ENCODE data around the gene MYLK2. TPM values are rescaled to one million over a fixed set of nuclear protein-coding genes. Genes with fewer than 3 reads are reported as not detected.

MYLK2 gene
- total RNA-seq, 1 donor = not detected

DNA sequence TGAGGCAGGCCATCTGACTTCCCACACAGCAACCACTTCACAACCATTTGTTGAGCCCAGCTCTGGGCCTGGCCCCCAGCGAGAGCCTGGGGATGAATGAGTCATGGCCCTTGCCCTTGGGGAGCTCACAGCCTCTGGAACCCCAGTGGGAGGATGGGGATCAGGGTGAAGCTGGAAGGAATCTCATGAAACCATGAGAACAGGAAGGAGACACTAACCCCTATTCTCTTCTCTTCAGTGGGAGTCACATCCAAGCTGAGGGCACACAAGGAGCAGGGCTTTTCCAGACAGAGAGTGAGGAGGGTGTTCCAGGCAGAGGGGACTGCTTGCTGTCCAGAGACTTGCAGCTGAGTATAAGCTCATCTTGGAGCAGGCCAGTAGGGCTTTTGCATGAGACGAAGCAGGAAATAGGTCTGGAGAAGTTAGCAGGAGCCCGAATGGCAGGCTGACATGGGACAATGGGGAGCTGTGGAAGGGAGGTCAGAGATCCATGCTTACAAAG is 18.8 kb downstream of the MYLK2 start:
- Histone ChIP-seq H3K27me3 (ENCODE audit: insufficient read depth, low read length) (no peaks in the 10 kb centered on the region), H3K4me1 (ENCODE audit: insufficient read depth, low read length) (peaks cover 36% of the 10 kb centered on the region), H3K4me3 (ENCODE audit: low read length) (no peak overlapping the region), H3K9me3 (ENCODE audit: low read depth, low read length) (no peaks in the 10 kb centered on the region)

DNA sequence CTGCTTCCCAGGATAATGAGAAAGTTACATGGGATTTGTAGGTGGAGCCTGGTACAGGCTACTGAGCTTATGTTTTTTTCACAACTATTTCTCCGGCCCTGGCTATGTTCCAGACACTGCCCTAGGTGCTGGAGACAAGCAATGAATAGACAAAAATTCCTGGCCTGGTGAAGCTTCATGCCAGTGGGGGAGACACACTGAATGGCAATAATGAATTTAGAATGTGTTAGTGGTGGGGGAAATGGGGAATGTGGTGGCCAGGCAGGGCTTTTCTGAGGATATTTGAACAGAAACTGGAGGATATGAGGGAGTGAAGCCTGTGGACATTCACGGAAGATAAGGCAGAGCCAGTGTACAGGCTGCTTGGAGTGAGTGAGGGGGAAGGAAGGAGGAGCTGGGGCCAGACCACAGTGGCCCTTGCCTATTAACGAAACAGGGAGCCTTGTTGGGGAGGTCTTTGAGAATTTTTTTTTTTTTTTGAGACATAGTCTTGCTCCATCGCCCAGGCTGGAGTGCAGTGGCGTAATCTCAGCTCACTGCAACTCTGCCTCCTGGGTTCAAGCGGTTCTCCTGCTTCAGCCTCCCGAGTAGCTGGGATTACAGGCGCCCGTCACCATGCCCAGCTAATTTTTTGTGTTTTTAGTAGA is 19.6 kb downstream of the MYLK2 start:
- Histone ChIP-seq H3K27me3 (ENCODE audit: insufficient read depth, low read length) (no peaks in the 10 kb centered on the region), H3K4me1 (ENCODE audit: insufficient read depth, low read length) (peaks cover 36% of the 10 kb centered on the region), H3K9me3 (ENCODE audit: low read depth, low read length) (no peaks in the 10 kb centered on the region), H3K4me3 (ENCODE audit: low read length) (no peak overlapping the region)

DNA sequence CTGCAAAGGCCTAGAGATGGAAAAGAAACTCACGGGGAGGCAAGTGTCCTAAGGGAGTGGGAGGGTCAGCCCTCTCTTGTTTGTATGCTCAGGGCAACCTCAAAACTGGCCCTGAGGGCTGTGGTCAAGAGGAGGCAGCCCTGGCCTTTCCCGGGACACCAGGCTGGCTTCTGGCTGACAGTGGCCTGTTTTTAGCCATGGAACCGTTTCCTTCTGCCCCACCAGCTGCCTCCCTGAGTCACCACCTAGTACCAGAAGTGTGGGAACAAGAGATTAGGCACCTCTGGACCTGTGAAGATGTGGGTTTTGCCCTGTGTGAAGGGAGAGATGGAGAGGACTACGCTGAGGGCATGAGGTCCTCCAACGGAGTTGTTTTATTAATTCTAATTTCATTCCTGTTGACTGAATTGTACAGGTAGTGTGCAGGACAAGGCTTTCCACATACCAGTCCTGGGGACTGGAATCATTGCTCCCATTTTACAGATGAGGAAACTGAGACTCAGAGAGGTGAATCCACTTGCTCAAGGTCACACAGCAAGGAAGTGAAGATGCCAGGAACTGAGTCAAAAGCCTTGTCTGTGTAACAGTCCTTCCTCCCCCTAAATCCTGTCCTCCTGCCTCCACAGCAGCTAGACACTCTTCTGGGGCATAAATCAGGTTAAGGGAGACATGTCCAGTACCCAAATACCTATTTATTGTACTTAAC is 20.8 kb downstream of the MYLK2 start:
- Histone ChIP-seq H3K9me3 (ENCODE audit: low read depth, low read length) (no peaks in the 10 kb centered on the region), H3K27me3 (ENCODE audit: insufficient read depth, low read length) (no peaks in the 10 kb centered on the region), H3K4me3 (ENCODE audit: low read length) (no peak overlapping the region), H3K4me1 (ENCODE audit: insufficient read depth, low read length) (peaks cover 36% of the 10 kb centered on the region)

DNA sequence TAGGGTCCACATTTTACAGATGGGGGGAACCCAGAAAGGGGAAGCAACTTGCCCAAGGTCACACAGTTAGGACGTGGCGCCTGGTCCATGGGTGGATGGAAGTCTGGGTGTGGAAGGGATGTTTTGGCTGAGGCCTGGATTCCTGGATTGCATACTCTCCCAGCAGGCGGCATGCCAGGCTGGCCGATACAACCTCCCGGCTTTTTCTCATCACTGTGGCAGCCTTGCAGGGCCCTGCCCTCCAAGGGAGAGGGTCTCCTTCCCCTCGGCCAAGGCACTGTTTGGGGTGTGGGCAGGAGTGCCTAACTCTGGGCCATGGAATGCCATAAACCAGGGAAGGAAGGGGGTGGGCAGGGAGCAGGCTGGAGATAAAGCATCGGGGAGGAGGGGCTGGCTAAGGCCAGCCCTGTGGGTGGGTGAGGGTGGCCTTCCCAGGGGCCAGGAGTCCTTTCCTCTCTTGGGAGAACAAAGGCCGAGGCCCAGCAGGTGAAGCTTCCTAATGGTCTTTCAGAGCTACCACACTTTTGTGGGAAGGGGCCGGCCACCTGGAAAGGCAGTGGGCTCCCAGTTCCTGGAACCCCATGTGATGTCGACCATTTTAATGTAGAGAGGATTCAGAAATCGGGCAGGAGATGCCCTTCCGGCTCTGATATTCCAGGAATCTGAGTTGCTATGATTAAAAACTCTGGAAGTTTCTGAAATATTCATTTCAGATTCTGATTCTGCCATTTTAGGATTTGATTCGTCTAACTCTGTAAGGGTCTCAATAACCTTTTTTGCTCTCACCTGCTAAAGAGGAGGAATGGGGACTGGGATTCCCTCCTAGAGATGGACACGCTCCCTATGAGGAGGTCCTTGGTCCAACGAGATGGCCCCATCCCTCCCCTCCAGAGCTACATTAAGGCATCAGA is 22.0 kb downstream of the MYLK2 start:
- Histone ChIP-seq H3K27me3 (ENCODE audit: insufficient read depth, low read length) (no peaks in the 10 kb centered on the region), H3K4me1 (ENCODE audit: insufficient read depth, low read length) (peaks cover 26% of the 10 kb centered on the region), H3K9me3 (ENCODE audit: low read depth, low read length) (no peaks in the 10 kb centered on the region), H3K4me3 (ENCODE audit: low read length) (no peak overlapping the region)

DNA sequence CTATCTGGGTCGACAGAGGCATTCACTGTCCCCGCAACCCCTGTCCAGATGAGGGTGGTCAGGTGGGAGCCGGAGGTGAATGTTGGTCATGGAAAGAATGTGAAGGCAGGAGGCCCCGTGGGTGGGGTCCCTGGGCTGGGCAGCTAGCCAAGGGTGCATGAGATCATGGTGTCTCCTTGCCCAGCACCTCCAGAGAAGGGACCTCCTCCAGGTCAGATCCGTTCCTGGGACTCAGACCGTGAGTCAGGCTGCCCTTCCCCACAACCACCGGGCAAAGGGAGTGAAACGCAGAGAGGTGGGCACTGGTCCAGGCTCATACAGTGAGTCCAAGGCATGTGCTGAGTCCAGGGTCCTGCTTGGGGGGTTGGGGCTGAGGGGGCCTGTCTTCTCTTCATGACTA is 22.8 kb downstream of the MYLK2 start:
- Histone ChIP-seq H3K9me3 (ENCODE audit: low read depth, low read length) (no peaks in the 10 kb centered on the region), H3K4me1 (ENCODE audit: insufficient read depth, low read length) (peaks cover 19% of the 10 kb centered on the region), H3K4me3 (ENCODE audit: low read length) (no peak overlapping the region), H3K27me3 (ENCODE audit: insufficient read depth, low read length) (no peaks in the 10 kb centered on the region)

DNA sequence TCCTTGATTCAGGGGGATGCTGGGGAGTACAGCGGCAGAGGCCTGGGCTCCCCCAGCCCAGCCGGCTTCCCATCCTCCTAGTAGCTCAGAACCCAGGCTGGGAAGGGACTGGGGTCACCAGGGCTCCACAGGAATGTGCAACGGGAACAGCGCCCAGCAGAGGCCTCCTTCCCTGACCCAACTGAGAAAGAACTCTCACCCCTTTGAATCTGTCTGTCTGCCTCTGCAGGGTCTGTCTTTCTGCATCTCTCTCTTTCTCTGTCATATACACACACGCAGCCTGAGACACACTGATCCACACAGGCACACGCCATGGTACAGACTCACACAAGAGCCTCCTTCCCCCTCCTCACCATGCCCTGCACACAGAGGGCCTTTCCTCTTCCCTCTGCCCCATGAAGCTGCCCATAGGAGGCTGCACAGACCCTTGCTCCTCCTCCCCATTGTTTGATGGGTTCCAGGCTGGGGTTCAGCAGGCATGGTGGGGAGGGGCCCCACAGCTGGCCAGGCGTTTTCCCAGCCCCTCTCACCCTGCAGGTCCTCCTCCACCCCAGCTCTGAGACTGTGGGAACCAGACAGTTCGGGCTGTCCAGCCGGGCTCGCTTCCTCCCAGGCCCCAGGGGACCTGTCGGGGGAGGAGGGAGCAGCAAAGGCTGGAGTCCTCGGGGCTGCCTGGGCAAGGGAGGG is 23.5 kb downstream of the MYLK2 start:
- H3K4me3 ChIP-seq (ENCODE audit: low read length) = no peak overlapping the region
- no peaks in the 10 kb centered on the region for H3K27me3 ChIP-seq (ENCODE audit: insufficient read depth, low read length)
- no peaks in the 10 kb centered on the region for H3K9me3 ChIP-seq (ENCODE audit: low read depth, low read length)
- H3K4me1 ChIP-seq (ENCODE audit: insufficient read depth, low read length) = peaks cover 14% of the 10 kb centered on the region

DNA sequence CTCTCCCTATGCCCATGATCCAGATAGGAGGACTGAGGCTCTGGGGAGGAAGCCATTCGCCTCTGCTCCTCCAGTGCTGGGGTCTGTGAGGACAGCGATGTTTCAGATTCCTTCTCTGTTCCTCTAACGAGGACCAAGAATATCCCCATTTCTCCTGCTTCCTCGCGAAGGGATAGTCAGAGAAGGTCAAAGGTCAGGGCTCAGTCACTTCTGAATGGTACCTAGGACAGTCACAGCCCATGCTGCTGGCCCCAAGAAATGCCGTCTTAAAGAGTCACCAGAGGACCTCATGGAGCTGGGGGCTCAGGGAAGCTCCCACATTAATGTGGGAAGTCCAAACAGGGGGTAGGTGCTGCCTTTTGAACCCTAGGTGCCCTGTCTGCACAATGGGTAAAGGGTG is 24.1 kb downstream of the MYLK2 start:
- Histone ChIP-seq H3K27me3 (ENCODE audit: insufficient read depth, low read length) (no peaks in the 10 kb centered on the region), H3K4me1 (ENCODE audit: insufficient read depth, low read length) (peaks cover 7% of the 10 kb centered on the region), H3K9me3 (ENCODE audit: low read depth, low read length) (no peaks in the 10 kb centered on the region), H3K4me3 (ENCODE audit: low read length) (no peak overlapping the region)

DNA sequence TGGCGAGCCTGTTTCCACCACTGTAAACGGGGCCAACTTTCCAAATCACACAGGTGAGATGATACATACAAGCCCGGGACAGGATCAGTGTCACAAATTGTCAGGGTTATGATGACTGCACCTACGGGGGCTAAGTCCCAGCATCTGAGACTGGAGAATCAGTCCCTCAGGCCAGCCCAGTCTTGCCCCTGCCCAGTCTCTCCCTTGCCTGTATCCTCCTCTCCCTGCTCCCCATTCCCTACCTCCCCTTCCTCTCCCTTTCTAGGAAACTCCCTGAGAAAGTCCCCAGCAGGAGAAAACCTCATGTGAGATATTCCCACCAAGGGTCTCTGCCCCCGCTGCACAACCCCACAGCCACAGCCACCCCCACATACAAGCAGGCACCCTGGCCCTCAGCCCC is 24.7 kb downstream of the MYLK2 start:
- Histone ChIP-seq H3K27me3 (ENCODE audit: insufficient read depth, low read length) (no peaks in the 10 kb centered on the region), H3K9me3 (ENCODE audit: low read depth, low read length) (no peaks in the 10 kb centered on the region), H3K4me3 (ENCODE audit: low read length) (no peak overlapping the region), H3K4me1 (ENCODE audit: insufficient read depth, low read length) (peaks cover under 1% of the 10 kb centered on the region)

DNA sequence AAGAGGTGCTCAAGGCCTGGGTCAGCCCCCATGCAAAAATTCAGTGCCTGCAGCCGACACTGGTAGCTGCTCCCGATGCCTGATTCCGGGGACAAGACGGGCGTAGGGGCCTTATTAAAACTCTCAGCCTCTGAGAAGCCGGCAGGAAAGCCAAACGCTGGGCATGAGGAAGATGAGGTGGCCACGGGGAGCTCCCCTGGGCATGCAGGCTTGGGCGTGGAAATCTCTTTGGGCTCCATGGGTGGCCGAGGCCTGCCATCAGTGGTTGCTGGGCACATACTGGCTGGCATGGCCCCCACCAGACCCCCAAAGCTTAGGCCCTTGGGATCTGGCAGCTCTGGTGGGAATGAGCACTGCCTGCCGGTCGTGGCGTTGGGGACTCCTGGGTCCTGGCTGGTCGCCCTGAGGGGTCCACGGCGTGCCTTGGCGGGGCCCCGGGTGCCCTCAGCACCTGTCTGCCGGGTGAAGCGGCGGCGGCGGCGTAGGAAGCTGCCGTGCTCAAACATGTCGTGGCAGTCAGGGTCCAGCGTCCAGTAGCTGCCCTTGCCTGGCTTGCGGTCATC is 25.7 kb downstream of the MYLK2 start:
- Histone ChIP-seq H3K9me3 (ENCODE audit: low read depth, low read length) (no peaks in the 10 kb centered on the region), H3K4me1 (ENCODE audit: insufficient read depth, low read length) (no peaks in the 10 kb centered on the region), H3K27me3 (ENCODE audit: insufficient read depth, low read length) (no peaks in the 10 kb centered on the region), H3K4me3 (ENCODE audit: low read length) (no peak overlapping the region)

DNA sequence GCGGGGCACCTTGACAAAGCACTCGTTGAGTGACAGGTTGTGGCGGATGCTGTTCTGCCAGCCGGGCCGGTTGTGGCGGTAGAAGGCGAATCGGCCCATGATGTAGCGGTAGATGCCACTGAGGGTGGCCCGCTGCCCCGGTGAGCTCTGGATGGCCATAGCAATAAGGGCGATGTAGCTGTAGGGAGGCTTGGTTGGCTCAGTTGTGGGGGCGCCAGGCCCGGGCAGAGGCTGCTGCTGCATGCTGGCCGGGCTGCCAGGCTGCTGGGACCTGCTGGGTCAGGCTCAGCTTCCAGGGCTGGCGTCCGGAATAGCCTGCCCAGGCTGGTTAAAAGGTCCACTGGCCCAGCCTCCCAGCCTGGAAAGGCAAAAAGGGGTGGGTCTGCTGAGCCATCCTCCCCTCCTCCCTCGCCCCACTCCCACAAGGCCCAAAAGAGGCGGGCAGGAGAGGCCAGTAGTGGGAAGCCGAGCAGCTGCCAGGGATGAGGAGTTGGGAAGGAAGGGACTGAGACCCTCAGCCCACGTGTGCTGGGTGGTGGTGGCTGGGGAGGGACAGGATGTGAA is 26.2 kb downstream of the MYLK2 start, which contains the start of gene FOXS1:
Gene FOXS1, minus strand, starts transcription at position 305 of the 564 bp plus-strand sequence. Its CDS starts 62 bp downstream, at position 243.
- no peaks in the 10 kb centered on the region for H3K4me1 ChIP-seq (ENCODE audit: insufficient read depth, low read length)
- no peaks in the 10 kb centered on the region for H3K9me3 ChIP-seq (ENCODE audit: low read depth, low read length)
- H3K27me3 ChIP-seq (ENCODE audit: insufficient read depth, low read length) = no peaks in the 10 kb centered on the region
- no peak within 1 kb of the TSS for H3K4me3 ChIP-seq (ENCODE audit: low read length)

DNA sequence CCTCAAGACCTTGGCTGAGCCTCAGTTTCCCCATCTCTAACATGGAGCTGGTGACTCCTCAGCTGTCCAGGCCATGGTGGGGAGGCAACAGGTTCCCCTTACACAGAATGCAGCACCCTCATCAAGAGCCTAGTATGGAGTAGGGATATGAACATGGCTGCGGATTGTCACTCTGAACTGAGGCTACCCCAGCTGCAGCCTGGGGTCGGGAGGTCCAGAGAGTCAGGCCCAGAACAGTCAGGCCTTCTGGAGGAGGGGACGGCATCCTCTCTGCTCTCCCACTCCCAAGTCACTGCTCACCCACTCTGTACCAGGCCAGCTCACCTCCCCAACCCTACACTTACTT is 27.6 kb downstream of the MYLK2 start:
- H3K9me3 ChIP-seq (ENCODE audit: low read depth, low read length) = no peaks in the 10 kb centered on the region
- no peak overlapping the region for H3K4me3 ChIP-seq (ENCODE audit: low read length)
- H3K4me1 ChIP-seq (ENCODE audit: insufficient read depth, low read length) = no peaks in the 10 kb centered on the region

DNA sequence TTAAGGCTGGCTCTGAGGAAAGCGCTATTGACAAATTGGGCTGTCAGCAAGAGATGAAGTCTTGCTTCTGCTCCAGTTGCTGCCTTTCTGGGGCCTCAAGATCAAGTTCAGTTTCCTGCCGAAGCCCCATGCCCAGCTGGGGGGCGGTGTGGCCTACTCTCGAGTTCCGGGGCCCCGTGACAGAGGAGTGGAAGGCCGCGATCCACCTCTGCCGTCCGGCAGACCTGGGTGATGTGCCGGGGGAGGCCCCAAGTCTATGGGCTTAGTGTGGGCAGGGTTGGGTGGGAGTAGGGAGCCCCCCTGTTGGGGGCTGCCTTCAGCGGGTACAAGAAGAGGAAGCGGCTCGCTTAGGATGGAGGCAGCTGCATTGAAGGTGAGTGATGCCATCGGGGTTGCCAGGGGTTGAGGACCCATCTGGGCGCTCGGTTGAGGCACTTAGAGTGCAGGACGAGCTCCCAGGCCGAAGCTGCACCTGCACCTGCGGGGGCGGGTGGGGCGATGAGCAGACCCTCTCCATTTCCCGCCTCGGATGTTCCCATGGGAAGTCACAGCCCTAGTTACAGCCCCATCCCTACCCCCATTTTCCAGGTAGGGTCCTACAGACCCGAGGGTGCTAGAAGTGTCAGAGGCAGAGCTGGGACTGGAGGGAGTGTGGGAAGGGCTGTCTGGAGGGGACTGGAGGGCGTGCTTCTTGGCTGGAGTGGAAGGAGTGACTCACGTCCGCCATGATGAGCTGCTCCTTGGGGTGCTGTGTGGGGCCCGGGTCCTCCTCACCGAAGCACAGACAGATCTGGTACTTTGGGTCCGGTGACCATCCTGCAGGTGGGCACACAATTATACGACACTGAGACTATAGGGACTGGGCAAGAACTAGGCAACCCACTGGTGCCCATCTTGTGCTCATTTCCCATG is 29.2 kb downstream of the MYLK2 start:
- Histone ChIP-seq H3K4me1 (ENCODE audit: insufficient read depth, low read length) (no peaks in the 10 kb centered on the region), H3K4me3 (ENCODE audit: low read length) (no peak overlapping the region), H3K27me3 (ENCODE audit: insufficient read depth, low read length) (no peaks in the 10 kb centered on the region), H3K9me3 (ENCODE audit: low read depth, low read length) (no peaks in the 10 kb centered on the region)

More for the DNA sequence above, 27.6 kb downstream of the MYLK2 start:
- no peaks in the 10 kb centered on the region for H3K27me3 ChIP-seq (ENCODE audit: insufficient read depth, low read length)

DNA sequence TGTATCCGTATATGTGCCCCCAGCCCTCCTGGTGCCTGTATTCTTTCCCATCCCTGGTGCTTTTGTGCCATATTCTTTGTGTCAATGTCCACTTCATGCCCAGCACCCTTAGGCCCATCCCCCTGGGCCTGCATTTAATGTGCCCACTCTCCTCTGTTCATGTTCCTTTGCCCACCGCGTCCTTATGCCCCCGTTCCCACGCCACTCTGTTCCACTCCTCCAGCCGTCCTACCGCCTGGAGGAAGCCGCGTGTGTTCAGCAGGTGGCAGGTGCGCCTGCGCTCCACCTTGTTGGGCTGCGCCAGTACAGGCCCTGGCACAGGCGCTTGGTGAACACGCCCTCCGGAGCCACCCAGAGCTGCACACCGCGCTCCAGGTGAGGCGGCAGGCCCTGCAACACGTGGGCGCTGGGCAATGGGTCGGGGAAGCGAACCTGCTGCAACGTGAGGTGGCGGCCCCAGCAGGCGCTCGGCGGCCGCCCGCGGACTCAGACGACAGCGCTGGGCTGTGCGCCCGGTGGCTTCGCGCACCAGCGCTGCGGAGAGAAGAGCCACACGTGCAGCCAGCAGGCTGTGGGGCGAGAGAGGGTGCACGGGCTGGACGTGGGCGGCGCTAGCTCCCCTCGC is 30.3 kb downstream of the MYLK2 start:
- no peaks in the 10 kb centered on the region for H3K4me1 ChIP-seq (ENCODE audit: insufficient read depth, low read length)
- H3K27me3 ChIP-seq (ENCODE audit: insufficient read depth, low read length) = no peaks in the 10 kb centered on the region
- no peak overlapping the region for H3K4me3 ChIP-seq (ENCODE audit: low read length)
- H3K9me3 ChIP-seq (ENCODE audit: low read depth, low read length) = no peaks in the 10 kb centered on the region

Data from mononuclear cell (primary cell).